Adrenal gland (tissue), 5 donors: ENCODE data around the gene PLA2G2C.

ENCODE experiments used
- POLR2A ChIP-seq, 2 donors: fragments of 450-650 bp; IDR thresholded peaks; one replicate each; pipeline ENCODE4 v1.6.1; 2017; ENCODE audit warnings: antibody characterized with exemption in 2 of 2, mild to moderate bottlenecking in 2 of 2, moderate library complexity in 1 of 2
- TF ChIP-seq, protein P1 (sequence below), 6 experiments: fragments of 450-650 bp in 4 of 6; fragments of 200-600 bp in 2 of 6; sonication (generic) in 1 of 6; IDR thresholded peaks; 1 replicate in 5 of 6; 2 replicates in 1 of 6; pipeline versions ENCODE4 v1.5.1 to v1.8.0; 2016 to 2021; ENCODE audit warnings: antibody characterized with exemption in 6 of 6, mild to moderate bottlenecking in 2 of 6, moderate library complexity in 1 of 6
- donor health status: DM: no; HTN: no; CAD: no.

- TF ChIP-seq, protein P1, sequence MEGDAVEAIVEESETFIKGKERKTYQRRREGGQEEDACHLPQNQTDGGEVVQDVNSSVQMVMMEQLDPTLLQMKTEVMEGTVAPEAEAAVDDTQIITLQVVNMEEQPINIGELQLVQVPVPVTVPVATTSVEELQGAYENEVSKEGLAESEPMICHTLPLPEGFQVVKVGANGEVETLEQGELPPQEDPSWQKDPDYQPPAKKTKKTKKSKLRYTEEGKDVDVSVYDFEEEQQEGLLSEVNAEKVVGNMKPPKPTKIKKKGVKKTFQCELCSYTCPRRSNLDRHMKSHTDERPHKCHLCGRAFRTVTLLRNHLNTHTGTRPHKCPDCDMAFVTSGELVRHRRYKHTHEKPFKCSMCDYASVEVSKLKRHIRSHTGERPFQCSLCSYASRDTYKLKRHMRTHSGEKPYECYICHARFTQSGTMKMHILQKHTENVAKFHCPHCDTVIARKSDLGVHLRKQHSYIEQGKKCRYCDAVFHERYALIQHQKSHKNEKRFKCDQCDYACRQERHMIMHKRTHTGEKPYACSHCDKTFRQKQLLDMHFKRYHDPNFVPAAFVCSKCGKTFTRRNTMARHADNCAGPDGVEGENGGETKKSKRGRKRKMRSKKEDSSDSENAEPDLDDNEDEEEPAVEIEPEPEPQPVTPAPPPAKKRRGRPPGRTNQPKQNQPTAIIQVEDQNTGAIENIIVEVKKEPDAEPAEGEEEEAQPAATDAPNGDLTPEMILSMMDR (IDR thresholded peaks at IDR 0.05), result no peak
- TF ChIP-seq POLR2A (IDR thresholded peaks at IDR 0.05), result no peak
Observed at GRCh38 chr1:20215716-20216115, 29.4 kb upstream of the PLA2G2C start.
